Mesothelial cell of epicardium (in vitro differentiated cells): Measurements from ENCODE around the gene LHX4. TPM values are rescaled to one million over a fixed set of nuclear protein-coding genes. Genes with fewer than 3 reads are reported as not detected.
A peak's percentile ranks its signal among the peaks of the same experiment; 100 is the strongest.

ENCODE experiments used
- DNase-seq, 2 experiments: peaks; one replicate each; pipeline ENCODE4 v3.0.0; 2021; ENCODE audit warnings: low spot score in 2 of 2; ENCODE audit not compliant: unreplicated experiment in 2 of 2
- H3K27ac Mint-ChIP-seq: 2 replicates; pipeline ENCODE4 v1.8.0; 2021; ENCODE audit warnings: mixed read lengths
- H3K27me3 Mint-ChIP-seq: 2 replicates; pipeline ENCODE4 v1.8.0; 2021; ENCODE audit warnings: low read depth, mixed read lengths
- H3K36me3 Mint-ChIP-seq: 2 replicates; pipeline ENCODE4 v1.8.0; 2021; ENCODE audit warnings: mixed read lengths
- H3K4me1 Mint-ChIP-seq: 2 replicates; pipeline ENCODE4 v1.8.0; 2021; ENCODE audit warnings: mixed read lengths
- H3K4me3 Mint-ChIP-seq: 2 replicates; pipeline ENCODE4 v1.8.0; 2021; ENCODE audit warnings: mild to moderate bottlenecking, moderate library complexity, mixed read lengths
- H3K9me3 Mint-ChIP-seq: 2 replicates; pipeline ENCODE4 v1.8.0; 2021; ENCODE audit warnings: mixed read lengths
- CTCF ChIP-seq: fragments of 200-600 bp; sonication (generic); IDR thresholded peaks from one replicate; pipeline ENCODE4 v1.5.0; 2021; ENCODE audit warnings: antibody characterized with exemption; ENCODE audit not compliant: unreplicated experiment
- total RNA-seq: library from RNA; stranded (reverse); gene quantifications from 3 replicates; pipeline ENCODE4 v1.2.1, GENCODE V29; 2021

Gene LHX4
- total RNA-seq, 1 donor from 2014 or later = 0.54 TPM

DNA sequence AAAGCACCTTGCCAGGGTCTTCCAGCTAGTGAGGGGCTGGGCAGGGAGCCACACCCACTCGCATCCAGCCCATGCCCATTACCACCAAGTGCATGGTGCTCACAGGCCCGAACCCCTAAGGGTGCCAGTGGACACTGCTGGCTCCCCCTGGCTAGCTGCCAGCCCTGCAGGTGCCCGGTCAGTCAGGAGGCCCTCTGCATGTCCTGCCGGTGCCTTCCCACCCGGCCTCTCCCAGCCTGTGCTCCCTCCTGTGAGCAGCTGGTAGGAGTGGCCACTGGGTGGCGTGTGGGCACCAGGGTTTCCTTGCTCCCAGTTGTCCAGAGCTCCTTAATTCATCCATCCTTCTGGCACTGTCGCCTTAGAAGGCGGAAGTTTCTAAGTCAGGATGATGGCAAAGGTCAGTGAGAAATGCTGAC is 42.0 kb upstream of the LHX4 start:
- no peaks in the 10 kb centered on the region for H3K27me3 Mint-ChIP-seq

GRCh38 chr1:180188684-180189175 is 41.3 kb upstream of the LHX4 start:
- Mint-ChIP-seq H3K4me3 (no peak overlapping the region), H3K9me3 (no peaks in the 10 kb centered on the region), H3K4me1 (no peaks in the 10 kb centered on the region), H3K36me3 (peaks cover 18% of the 10 kb centered on the region), H3K27me3 (no peaks in the 10 kb centered on the region), H3K27ac (no peak overlapping the region)
- TF ChIP-seq CTCF = no peak
- DNase-seq = no peak

More for the DNA sequence above, 42.0 kb upstream of the LHX4 start:
- Mint-ChIP-seq H3K4me1 (no peaks in the 10 kb centered on the region), H3K4me3 (no peak overlapping the region), H3K36me3 (peaks cover 17% of the 10 kb centered on the region), H3K9me3 (no peaks in the 10 kb centered on the region), H3K27ac (no peak overlapping the region)
- TF ChIP-seq CTCF = peak; percentile 65
- DNase-seq = peak in 1 of 2 experiments; percentile 72

- Mint-ChIP-seq H3K4me1 (no peaks in the 10 kb centered on the region), H3K4me3 (no peak overlapping the region), H3K27ac (no peak overlapping the region), H3K9me3 (no peaks in the 10 kb centered on the region), H3K36me3 (peaks cover 14% of the 10 kb centered on the region), H3K27me3 (no peaks in the 10 kb centered on the region)
- DNase-seq = no peak
- TF ChIP-seq CTCF = no peak
Observed at GRCh38 chr1:180190091-180190490, 40.0 kb upstream of the LHX4 start.

GRCh38 chr1:180192172-180192571 is 37.9 kb upstream of the LHX4 start:
- H3K27ac Mint-ChIP-seq = no peak overlapping the region

GRCh38 chr1:180193141-180194047 is 36.7 kb upstream of the LHX4 start:
- no peak for DNase-seq
- Mint-ChIP-seq H3K4me1 (no peaks in the 10 kb centered on the region), H3K9me3 (no peaks in the 10 kb centered on the region), H3K27ac (no peak overlapping the region), H3K36me3 (peaks cover 15% of the 10 kb centered on the region), H3K4me3 (no peak overlapping the region), H3K27me3 (no peaks in the 10 kb centered on the region)
- TF ChIP-seq CTCF = no peak

More at GRCh38 chr1:180192172-180192571, 37.9 kb upstream of the LHX4 start:
- Mint-ChIP-seq H3K36me3 (peaks cover 15% of the 10 kb centered on the region), H3K9me3 (no peaks in the 10 kb centered on the region), H3K4me1 (no peaks in the 10 kb centered on the region), H3K27me3 (no peaks in the 10 kb centered on the region), H3K4me3 (no peak overlapping the region)
- no peak for TF ChIP-seq CTCF
- no peak for DNase-seq
